Measurements from ENCODE around the gene STX5. TPM values are rescaled to one million over a fixed set of nuclear protein-coding genes. Genes with fewer than 3 reads are reported as not detected.

The STX5 gene
- total and polyA plus RNA-seq, 10 of the 15 experiments (the other 5 are each of a cell fraction or from before 2014, with no cell fraction given), result 3.8 to 35.4 (median 27.4) TPM

GRCh38 chr11:62853279-62853965 lies 21.6 kb upstream of the STX5 start:
- 10% methylated on average over 7 of the region's 7 CpGs for WGBS (ENCODE audit: insufficient coverage, insufficient replicate concordance, low lambda C conversion rate, missing lambda C conversion rate)
- Histone ChIP-seq H3K79me2 (ENCODE audit: control insufficient read depth, insufficient read depth, low read length) (peaks cover 70% of the 10 kb centered on the region), H3K4me1 (ENCODE audit: control insufficient read depth, insufficient read depth, low read length) (peaks cover 17% of the 10 kb centered on the region), H3K36me3 (ENCODE audit: control insufficient read depth in 2 of 2, insufficient read depth in 2 of 2, low read length in 1 of 2) (peaks cover 17 to 32% of the 10 kb centered on the region in 2 experiments), H4K20me1 (ENCODE audit: control insufficient read depth, insufficient read depth) (0 out of 2 replicates have a peak, but pooled peaks cover 3% of the 10 kb centered on the region), H3K27ac (ENCODE audit: control insufficient read depth, insufficient read depth) (peak overlapping the region; percentile 61; the same call in 1 of the 2 replicates), H3K27me3 (replicated peaks in 1 of 2; ENCODE audit: control insufficient read depth in 2 of 2, insufficient read depth in 2 of 2, low read length in 1 of 2) (no peaks in the 10 kb centered on the region), H3K9ac (ENCODE audit: control insufficient read depth, insufficient read depth, low read length) (peak overlapping the region; percentile 88), H3K4me3 (peak overlapping the region; percentile 91), H2AFZ (ENCODE audit: control insufficient read depth, low read depth, low read length) (no peak overlapping the region), H3K4me2 (ENCODE audit: control insufficient read depth, insufficient read depth) (peak overlapping the region; percentile 94), H3K9me3 (replicated peaks; ENCODE audit: control insufficient read depth, insufficient read depth, low read length) (no peaks in the 10 kb centered on the region)
- in situ Hi-C loops (cut with MboI), result no loop called here
- BruUV-seq (replicated peaks), result no TSS peak
- SMC1A ChIA-PET (ENCODE audit: uncharacterized antibody, unreplicated experiment), result interaction anchor here (0.9 to 5.2 kb wide), 15 partner anchors 8 to 186 kb away, joined by 3 to 36 read pairs (median 5); partner anchors contain the start of genes SLC3A2, STX5, TEX54 and WDR74
- TF ChIP-seq POLR2A (IDR thresholded peaks at IDR 0.05; ENCODE audit: low read depth, low read length) (peak; percentile 45), RUNX3 (IDR thresholded peaks at IDR 0.05; ENCODE audit: low read length) (peak; percentile 17; the same call in 1 of the 2 replicates), SRF (IDR thresholded peaks at IDR 0.05; ENCODE audit: low read depth in 2 of 2, low read length in 2 of 2) (no peak)
- POLR2A ChIA-PET, result interaction anchor here (0.5 to 7.8 kb wide), 17 partner anchors 8 to 188 kb away, joined by 3 to 92 read pairs (median 6); partner anchors contain the start of genes C11orf98, CSKMT, SLC3A2 and STX5
- FAIRE-seq (no peak), ATAC-seq (no peak), DNase-seq (ENCODE audit: low read depth, low spot score) (no peak)
- intact Hi-C loops (cut with micrococcal nuclease; ENCODE audit: unreplicated experiment), result no loop called here
- CTCF ChIA-PET, result interaction anchor here (0.6 to 5.9 kb wide), 8 partner anchors 8 to 310 kb away, joined by 3 to 68 read pairs (median 4); partner anchors contain the start of gene TMEM179B
- RAD21 ChIA-PET (ENCODE audit: unreplicated experiment), result interaction anchor here (1.0 to 3.6 kb wide), 6 partner anchors 10 to 241 kb away, joined by 3 to 31 read pairs (median 4); partner anchors contain the start of genes C11orf98, CSKMT, EML3 and TMEM179B

GRCh38 chr11:62852523-62853188 lies 20.8 kb upstream of the STX5 start:
- Histone ChIP-seq H3K4me3 (peak overlapping the region; percentile 91), H3K27ac (ENCODE audit: control insufficient read depth, insufficient read depth) (no peak overlapping the region), H3K9me3 (replicated peaks; ENCODE audit: control insufficient read depth, insufficient read depth, low read length) (no peaks in the 10 kb centered on the region), H4K20me1 (ENCODE audit: control insufficient read depth, insufficient read depth) (0 out of 2 replicates have a peak, but pooled peaks cover 3% of the 10 kb centered on the region), H2AFZ (ENCODE audit: control insufficient read depth, low read depth, low read length) (no peak overlapping the region), H3K79me2 (ENCODE audit: control insufficient read depth, insufficient read depth, low read length) (peaks cover 62% of the 10 kb centered on the region), H3K36me3 (ENCODE audit: control insufficient read depth in 2 of 2, insufficient read depth in 2 of 2, low read length in 1 of 2) (peaks cover 17 to 32% of the 10 kb centered on the region in 2 experiments), H3K4me1 (ENCODE audit: control insufficient read depth, insufficient read depth, low read length) (peaks cover 17% of the 10 kb centered on the region), H3K4me2 (ENCODE audit: control insufficient read depth, insufficient read depth) (peak overlapping the region; percentile 94), H3K27me3 (replicated peaks in 1 of 2; ENCODE audit: control insufficient read depth in 2 of 2, insufficient read depth in 2 of 2, low read length in 1 of 2) (no peaks in the 10 kb centered on the region), H3K9ac (ENCODE audit: control insufficient read depth, insufficient read depth, low read length) (peak overlapping the region; percentile 88)
- ATAC-seq (no peak), DNase-seq (ENCODE audit: low read depth, low spot score) (no peak), FAIRE-seq (no peak)
- SMC1A ChIA-PET (ENCODE audit: uncharacterized antibody, unreplicated experiment), result interaction anchor here (0.6 to 2.1 kb wide), 4 partner anchors 9 to 143 kb away, joined by 3 to 6 read pairs (median 3); no protein-coding TSS in a partner anchor
- POLR2A ChIA-PET, result interaction anchor here (0.8 to 7.8 kb wide), 5 partner anchors 9 to 66 kb away, joined by 3 to 66 read pairs (median 4); no protein-coding TSS in a partner anchor
- no TSS peak for BruUV-seq (replicated peaks)
- intact Hi-C loops (cut with micrococcal nuclease; ENCODE audit: unreplicated experiment), result no loop called here
- RAD21 ChIA-PET (ENCODE audit: unreplicated experiment), result interaction anchor here (0.6 to 1.5 kb wide), 2 partner anchors 9 to 308 kb away, joined by 3 to 4 read pairs; no protein-coding TSS in a partner anchor
- CTCF ChIA-PET, result interaction anchor here (1.2 to 5.9 kb wide), 4 partner anchors 9 to 64 kb away, joined by 3 to 68 read pairs (median 6); partner anchors contain the start of gene TMEM179B
- in situ Hi-C loops (cut with MboI), result no loop called here
- TF ChIP-seq NR2C2 (IDR thresholded peaks at IDR 0.05; ENCODE audit: borderline replicate concordance, control insufficient read depth, insufficient read length, low read depth), result no peak
- TF ChIP-seq RAD51 (IDR thresholded peaks at IDR 0.05), result no peak
- no peak for TF ChIP-seq YY1 (IDR thresholded peaks at IDR 0.05; ENCODE audit: low read depth, low read length)
- no peak for TF ChIP-seq MTA3 (IDR thresholded peaks at IDR 0.05; ENCODE audit: borderline replicate concordance, low read length)
- no peak for TF ChIP-seq BRCA1 (IDR thresholded peaks at IDR 0.05; ENCODE audit: low read depth, low read length)
- TF ChIP-seq CHD4 (IDR thresholded peaks at IDR 0.05), result no peak
- TF ChIP-seq SMAD5 (IDR thresholded peaks at IDR 0.05; ENCODE audit: low read depth), result no peak
- no peak for TF ChIP-seq TBL1XR1 (IDR thresholded peaks at IDR 0.05; ENCODE audit: low read depth, low read length)
- TF ChIP-seq GATAD2B (conservative IDR thresholded peaks at IDR 0.05; ENCODE audit: low read depth), result no peak
- no peak for TF ChIP-seq ATF7 (IDR thresholded peaks at IDR 0.05; ENCODE audit: low read depth)
- TF ChIP-seq KLF5 (IDR thresholded peaks at IDR 0.05; ENCODE audit: partially characterized antibody), result no peak
